HG03175 (cell line): ENCODE data around the gene NCLN.
"Not testable (repeated sequence)": the region's sequence is repeated elsewhere in the genome, so short reads cannot be mapped to it uniquely, and the experiment has no call there.

Source experiments
- ATAC-seq: cut with Tn5 transposase; IDR thresholded peaks from one replicate; pipeline ENCODE4 v1.9.1; 2021; ENCODE audit warnings: mild to moderate bottlenecking, moderate library complexity; ENCODE audit not compliant: unreplicated experiment

NCLN gene

DNA sequence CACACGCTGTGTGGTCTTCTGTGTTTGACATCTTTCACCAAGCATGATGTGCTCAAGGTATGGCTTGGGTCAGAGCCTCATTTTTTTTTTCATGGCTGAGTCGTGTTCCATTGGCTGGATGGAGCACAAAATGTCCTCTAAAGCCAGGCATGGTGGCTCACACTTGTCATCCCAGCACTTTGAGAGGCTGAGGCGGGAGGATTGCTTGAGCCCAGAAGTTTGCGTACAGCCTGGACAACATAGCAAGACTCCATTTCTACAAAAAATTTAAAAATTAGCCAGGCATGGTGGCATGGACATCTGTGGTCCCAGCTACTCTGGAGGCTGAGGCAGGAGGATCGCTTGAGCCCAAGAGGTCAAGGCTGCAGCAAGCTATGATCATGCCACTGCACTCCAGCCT is 35.8 kb downstream of the NCLN start:
- ATAC-seq: not testable (repeated sequence)

- no peak for ATAC-seq
Measured at GRCh38 chr19:3222709-3223108, 37.0 kb downstream of the NCLN start.

GRCh38 chr19:3224346-3225168 is 38.8 kb downstream of the NCLN start, which contains the start of gene CELF5:
CELF5 (plus strand) TSS chr19:3224661; CDS start chr19:3224740, 79 bp downstream.
- no peak for ATAC-seq

DNA sequence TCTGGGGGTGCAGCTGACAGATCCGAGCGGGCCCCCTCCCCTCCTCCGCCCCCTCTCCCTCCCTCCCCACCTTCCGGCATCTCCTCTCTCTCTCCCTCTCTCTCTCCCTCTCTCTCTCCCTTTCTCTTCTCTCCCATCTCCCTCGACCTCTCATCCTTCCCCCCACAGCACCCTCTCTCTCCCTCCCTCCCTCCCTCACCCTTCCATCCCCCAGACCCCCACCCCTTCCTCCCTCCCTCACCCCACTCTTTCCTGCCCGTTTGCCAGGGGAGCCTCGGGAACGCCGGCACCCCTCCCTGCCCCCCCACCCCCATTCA is 39.4 kb downstream of the NCLN start:
- no peak for ATAC-seq

DNA sequence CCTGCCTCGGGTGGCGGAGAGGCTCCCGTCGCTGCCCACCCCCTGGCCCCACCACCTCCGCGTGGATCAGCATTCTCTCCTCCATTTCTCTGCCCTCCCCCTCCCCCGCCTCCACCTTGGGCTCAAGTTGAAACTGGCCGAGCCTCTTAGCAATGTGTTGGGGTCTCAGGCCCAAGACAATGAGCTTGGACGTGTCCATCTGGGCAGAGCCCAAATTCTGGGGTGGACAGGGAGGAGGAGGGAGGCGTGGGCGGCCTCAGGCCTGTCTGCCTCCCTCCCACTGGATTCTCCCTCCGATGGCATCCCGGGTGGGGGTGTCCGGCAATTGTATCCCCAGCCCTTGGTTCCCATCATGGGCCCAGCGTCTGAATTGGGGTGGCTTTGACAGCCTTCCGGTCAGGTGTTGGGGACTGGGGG is 40.0 kb downstream of the NCLN start:
- no peak for ATAC-seq

DNA sequence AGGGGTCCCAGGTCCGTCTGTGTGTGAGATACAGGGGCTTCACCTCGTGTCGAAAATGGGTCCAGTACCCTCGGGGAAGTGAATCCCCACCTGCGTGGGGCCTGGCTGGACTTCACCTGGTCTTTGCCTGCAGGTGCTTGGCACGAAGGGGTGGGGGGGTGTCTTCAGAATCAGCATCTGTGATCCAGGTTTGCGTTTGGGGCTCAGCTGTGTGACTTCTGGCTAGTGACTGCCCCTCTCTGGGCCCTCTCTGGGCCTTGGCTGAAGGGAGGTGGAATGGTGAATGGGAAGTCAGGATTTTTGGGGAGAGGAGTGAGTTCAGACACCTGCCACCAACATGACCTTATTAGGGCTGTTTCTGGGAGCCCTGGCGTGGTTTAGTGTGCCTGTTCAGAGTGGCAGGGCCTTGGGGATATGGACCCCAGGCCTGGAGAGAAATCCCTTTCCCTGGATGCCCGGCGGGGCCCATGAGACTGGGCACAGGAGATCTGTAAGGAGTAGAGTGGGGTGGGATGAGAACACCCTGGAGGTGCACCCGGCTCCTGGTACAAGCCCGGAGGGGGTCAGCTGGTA is 41.4 kb downstream of the NCLN start:
- ATAC-seq: no peak

DNA sequence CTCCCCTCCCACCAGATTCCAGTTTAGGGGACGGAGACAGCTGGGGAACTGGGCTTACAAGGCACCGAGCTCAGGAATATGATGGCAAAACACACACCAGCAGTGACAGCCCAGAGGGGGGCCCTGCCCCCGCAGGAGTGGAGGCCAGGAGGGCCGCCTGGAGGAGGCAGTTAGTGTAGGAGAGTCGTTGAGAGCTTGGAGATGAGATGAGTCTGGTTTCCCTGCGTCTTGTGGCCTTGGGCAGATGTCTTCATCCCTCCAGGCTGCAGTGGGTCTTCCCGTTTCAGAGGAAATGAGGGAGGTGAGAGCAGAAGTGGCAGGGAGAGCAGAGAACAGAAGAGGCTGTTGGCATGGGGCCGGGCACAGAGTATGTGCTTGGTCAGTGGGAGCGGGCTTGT is 43.6 kb downstream of the NCLN start:
- no peak for ATAC-seq

DNA sequence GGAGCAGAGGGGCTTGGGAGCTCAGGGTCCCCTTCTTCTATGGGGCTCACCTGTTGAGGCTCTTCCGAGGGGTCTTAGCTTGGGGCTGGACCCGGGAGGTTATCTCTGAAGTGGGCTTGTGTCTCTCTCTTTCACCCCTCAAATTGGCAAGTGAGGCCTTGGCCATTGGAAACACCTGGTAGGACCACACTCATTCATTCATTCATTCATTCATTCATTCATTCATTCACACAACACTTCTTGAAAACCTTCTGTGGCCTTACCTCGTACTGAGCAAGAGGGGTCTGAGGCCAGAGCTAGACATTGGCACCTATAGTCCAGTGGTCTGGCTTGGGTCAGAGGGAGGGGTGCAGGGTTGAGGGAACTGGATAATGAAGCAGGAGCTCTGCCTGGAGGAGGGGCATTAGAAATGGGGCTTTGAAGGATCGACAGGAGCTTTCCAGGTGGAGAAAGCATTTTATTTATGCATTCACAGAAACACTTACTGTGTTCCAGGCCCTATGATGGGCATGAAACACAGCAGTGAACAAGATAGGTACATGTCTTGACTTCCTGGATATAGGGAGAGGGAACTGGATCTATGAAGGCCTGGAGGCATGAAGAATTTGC is 44.3 kb downstream of the NCLN start:
- no peak for ATAC-seq

DNA sequence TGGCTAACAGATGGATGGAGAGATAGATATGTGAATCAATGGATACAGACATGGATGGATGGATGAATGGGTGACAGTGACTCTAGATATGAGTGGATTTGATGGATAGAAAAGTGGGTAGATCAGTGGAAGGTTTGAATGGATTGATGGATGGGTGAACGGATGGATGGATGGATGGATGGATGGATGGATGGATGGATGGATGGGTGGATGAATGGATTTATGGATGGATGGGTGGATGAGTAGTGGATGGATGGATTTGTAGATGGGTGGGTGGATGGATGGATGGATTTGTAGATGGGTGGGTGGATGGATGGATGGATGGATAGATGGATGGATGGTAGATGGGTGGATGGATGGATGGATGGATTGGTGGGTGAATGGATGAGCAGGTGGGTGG is 45.6 kb downstream of the NCLN start:
- no peak for ATAC-seq

- ATAC-seq: no peak
Measured at GRCh38 chr19:3233116-3233515, 47.4 kb downstream of the NCLN start.

- no peak for ATAC-seq
Measured at GRCh38 chr19:3233831-3234230, 48.1 kb downstream of the NCLN start.

- ATAC-seq: no peak
Measured at GRCh38 chr19:3234800-3235199, 49.1 kb downstream of the NCLN start.

- ATAC-seq: not testable (repeated sequence)
Measured at GRCh38 chr19:3235604-3236003, 49.9 kb downstream of the NCLN start.

DNA sequence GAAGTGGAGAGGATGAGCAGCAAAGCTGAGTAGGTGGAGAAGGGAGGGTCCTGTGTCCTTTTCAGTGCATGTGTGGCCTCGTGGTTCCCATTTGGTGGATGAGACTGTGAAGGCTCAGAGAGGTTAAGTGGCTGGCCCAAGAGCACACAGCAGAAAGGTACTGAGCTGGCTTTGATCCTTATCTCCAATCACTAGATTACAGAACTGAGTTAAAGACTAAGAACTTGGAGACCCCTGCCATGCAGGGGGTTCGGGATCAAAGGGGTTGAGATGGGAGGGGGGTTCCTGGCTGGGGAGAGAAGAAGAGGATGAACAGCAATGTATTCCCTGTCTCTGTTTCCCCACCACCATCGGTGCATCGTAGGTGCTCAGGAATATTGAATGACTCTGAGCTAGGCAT is 50.5 kb downstream of the NCLN start:
- no peak for ATAC-seq

DNA sequence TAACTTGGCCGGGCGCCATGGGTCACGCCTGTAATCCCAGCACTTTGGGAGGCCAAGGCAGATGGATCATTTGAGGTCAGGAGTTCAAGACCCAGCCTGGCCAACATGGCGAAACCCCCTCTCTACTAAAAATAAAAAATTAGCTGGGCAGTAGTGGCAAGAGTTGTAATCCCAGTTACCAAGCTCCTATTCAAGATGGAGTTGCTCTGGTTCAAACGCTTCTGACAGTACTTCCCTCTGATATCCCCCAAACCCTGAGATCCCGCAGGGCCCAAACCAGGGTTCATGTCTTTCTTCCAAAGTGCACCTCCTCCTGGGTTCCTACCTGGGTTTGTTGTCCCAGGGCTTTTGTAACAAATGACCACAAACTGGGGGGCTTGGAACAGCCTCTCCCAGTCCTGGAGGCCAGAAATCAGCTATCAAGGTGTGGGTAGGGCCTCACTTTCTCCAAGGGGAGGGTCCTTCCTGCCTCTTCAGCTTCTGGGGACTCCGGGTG is 52.4 kb downstream of the NCLN start:
- no peak for ATAC-seq

DNA sequence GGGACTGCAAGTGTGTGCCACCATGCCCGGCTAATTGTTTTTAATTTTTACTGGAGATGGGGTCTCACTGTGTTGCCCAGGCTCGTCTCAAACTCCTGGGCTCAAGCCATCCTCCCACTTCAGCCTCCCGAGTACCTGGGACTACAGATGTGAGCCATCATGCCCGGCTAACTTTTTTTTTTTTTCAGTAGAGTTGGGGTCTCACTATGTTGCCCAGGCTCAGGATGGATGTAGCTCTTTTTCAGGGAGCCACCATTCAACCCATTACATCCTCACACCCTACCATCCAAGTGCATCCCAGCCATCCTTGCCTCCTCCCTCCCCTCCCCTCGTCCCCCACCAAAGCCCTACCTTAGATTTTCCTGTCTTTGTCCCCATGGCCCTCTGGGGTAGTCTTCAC is 53.6 kb downstream of the NCLN start:
- no peak for ATAC-seq

DNA sequence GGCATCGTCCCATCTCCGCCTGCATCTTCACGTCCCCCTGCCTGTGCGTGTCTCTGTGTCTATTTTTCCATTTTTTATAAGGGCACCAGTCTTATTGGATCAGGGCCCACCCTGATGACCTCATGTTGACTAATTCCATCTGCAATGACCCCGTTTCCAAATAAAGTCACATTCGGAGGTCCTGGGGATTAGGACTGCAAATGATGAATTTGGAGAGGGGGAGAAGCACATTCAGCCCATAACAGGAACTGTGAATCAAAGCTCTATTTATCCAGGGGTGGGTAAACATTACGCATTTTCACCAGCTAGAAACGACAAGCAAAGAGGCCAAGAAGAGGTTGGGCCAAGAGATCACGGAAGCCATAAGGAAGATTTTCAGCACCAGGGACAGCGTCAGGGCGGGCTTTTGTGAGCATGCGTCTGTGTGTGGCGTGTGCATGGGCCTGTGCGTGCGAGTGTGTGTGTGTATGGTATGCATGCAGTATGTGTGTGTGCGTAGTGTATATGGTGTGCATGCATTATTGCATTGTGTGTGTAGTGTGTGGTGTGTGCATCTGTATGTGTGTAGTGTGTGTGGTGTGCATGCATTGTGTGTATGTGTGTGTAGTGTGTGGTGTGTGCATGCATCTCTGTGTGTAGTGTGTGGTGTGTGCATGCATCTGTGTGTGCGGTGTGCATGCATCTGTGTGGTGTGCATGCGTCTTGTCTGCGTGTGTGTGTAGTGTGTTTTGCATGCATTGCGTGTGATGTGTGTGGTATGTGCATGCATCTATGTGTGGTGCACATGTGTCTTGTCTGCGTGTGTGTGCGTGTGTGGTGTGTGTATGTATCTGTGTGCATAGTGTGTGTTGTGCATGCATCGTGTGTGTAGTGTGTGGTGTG is 58.3 kb downstream of the NCLN start:
- ATAC-seq: no peak

- ATAC-seq: no peak
Measured at GRCh38 chr19:3245050-3245449, 59.3 kb downstream of the NCLN start.

DNA sequence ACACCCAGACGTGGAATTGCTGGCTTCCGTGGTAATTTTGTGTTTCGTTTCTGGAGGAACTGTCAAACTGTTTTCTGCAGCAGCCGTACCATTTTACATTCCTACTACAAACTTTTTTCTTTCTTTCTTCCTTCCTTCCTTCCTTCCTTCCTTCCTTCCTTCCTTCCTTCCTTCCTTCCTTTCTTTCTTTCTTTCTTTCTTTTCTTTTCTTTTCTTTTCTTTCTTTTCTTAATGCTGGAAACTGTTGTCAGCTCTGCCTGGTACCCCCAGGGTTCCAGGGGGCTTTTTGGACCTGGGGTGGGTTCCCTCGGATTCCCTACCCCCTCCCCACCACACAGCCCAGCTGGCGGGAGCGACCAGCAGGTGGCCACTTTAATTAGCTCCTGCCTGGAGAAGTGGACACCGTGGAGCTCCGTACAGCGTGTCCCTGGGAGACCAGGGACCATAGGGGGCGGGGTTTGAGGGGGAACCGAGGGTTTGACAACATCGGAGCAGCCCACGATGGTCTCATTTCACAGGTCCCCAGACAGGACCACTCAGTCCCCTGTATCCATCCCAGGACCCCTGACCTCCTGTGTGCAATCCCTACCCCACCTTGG is 63.1 kb downstream of the NCLN start:
- ATAC-seq: no peak

- no peak for ATAC-seq
Measured at GRCh38 chr19:3249408-3249807, 63.7 kb downstream of the NCLN start.

- ATAC-seq: no peak
Measured at GRCh38 chr19:3250675-3251074, 64.9 kb downstream of the NCLN start.
